Body of pancreas (tissue), 4 donors: ENCODE measurements around the gene HS1BP3. TPM values are rescaled to one million over a fixed set of nuclear protein-coding genes. Genes with fewer than 3 reads are reported as not detected.

ENCODE experiments used
- ATAC-seq: fragments of 150-250 bp; one replicate; pipeline ENCODE4 v1.9.1; 2016
- DNase-seq, 4 donors: peaks; one replicate each; pipeline ENCODE4 v3.0.0-alpha.2; 2019
- H3K27ac ChIP-seq, 4 donors: fragments of 200-600 bp; sonication (generic); 1 replicate in 3 of 4; 2 replicates in 1 of 4; pipeline versions ENCODE4 v1.5.1 to v1.6.1; 2016 to 2019; ENCODE audit warnings: mild to moderate bottlenecking in 1 of 4, mixed read lengths in 1 of 4, moderate library complexity in 1 of 4
- H3K27me3 ChIP-seq, 2 donors: fragments of 200-600 bp; sonication (generic); one replicate each; pipeline ENCODE4 v1.6.0; 2016; ENCODE audit warnings: mild to moderate bottlenecking in 1 of 2
- H3K36me3 ChIP-seq, 2 donors: fragments of 200-600 bp; sonication (generic); replicated peaks in 1 of 2; 2 replicates each; pipeline ENCODE4 v1.5.1; 2016; ENCODE audit warnings: low read depth in 2 of 2; ENCODE audit not compliant: insufficient read depth in 1 of 2
- H3K4me1 ChIP-seq: fragments of 200-600 bp; sonication (generic); one replicate; pipeline ENCODE4 v1.6.0; 2016
- H3K4me3 ChIP-seq, 2 donors: fragments of 200-600 bp; sonication (generic); 1 replicate in 1 of 2; 2 replicates in 1 of 2; pipeline ENCODE4 v1.5.1; 2016 to 2019
- H3K9me3 ChIP-seq, 3 donors: fragments of 200-600 bp; sonication (generic); 1 replicate in 2 of 3; 2 replicates in 1 of 3; pipeline ENCODE4 v1.5.1; 2016
- CTCF ChIP-seq, 7 experiments: fragments of 450-650 bp in 4 of 7; fragments of 200-600 bp in 3 of 7; sonication (generic) in 3 of 7; IDR thresholded peaks; one replicate each; pipeline ENCODE4 v1.5.1; 2016 to 2019; ENCODE audit warnings: antibody characterized with exemption in 7 of 7
- POLR2A ChIP-seq, 3 donors: fragments of 450-650 bp; IDR thresholded peaks; one replicate each; pipeline ENCODE4 v1.6.1; 2016; ENCODE audit warnings: antibody characterized with exemption in 3 of 3, mild to moderate bottlenecking in 2 of 3
- WGBS, 2 donors: methylation state at CpG; one replicate each; pipeline ENCODE4 v1.1.5; 2017; 5-methylcytosine and 5-hydroxymethylcytosine counted together
- intact Hi-C: fragments of 100-400 bp; cut with DNase I; formaldehyde crosslinking; loops from one replicate; pipeline ENCODE4 v1.15.1; 2023
- total RNA-seq, 2 donors: library from RNA; depleted of rRNA; stranded (reverse); fragments of >200 nt; gene quantifications; one replicate each; pipeline ENCODE4 v1.1.0, GENCODE V29; 2016

The HS1BP3 gene
- total RNA-seq, 2 donors from 2014 or later, result 21.1 to 23.1 TPM

GRCh38 chr2:20678780-20679179 lies 27.9 kb upstream of the HS1BP3 start:
- intact Hi-C loops, result no loop called here
- Histone ChIP-seq H3K27me3 (no peaks in the 10 kb centered on the region), H3K27ac (no peak overlapping the region), H3K4me3 (no peak overlapping the region), H3K9me3 (no peaks in the 10 kb centered on the region), H3K4me1 (peaks cover 10% of the 10 kb centered on the region), H3K36me3 (no peaks in the 10 kb centered on the region)
- 74 to 89% methylated on average over 2 of the region's 2 CpGs for WGBS, 2 donors
- TF ChIP-seq CTCF (IDR thresholded peaks at IDR 0.05) (no peak), POLR2A (IDR thresholded peaks at IDR 0.05) (no peak)
- DNase-seq, result no peak
- no peak for ATAC-seq

- ATAC-seq (no peak), DNase-seq (no peak)
- Histone ChIP-seq H3K27me3 (no peaks in the 10 kb centered on the region), H3K9me3 (no peaks in the 10 kb centered on the region), H3K27ac (no peak overlapping the region), H3K4me1 (peaks cover 10% of the 10 kb centered on the region), H3K4me3 (no peak overlapping the region), H3K36me3 (no peaks in the 10 kb centered on the region)
- 91 to 94% methylated on average over 1 of the region's 1 CpG for WGBS, 2 donors
- TF ChIP-seq POLR2A (IDR thresholded peaks at IDR 0.05) (no peak), CTCF (IDR thresholded peaks at IDR 0.05) (no peak)
- intact Hi-C loops, result no loop called here
These were observed 27.1 kb upstream of the HS1BP3 start for GRCh38 chr2:20678086-20678395.

GRCh38 chr2:20677301-20678085 lies 26.6 kb upstream of the HS1BP3 start:
- H3K36me3 ChIP-seq, result no peaks in the 10 kb centered on the region
- TF ChIP-seq CTCF (IDR thresholded peaks at IDR 0.05), result no peak
- no peak for TF ChIP-seq POLR2A (IDR thresholded peaks at IDR 0.05)
- no peak overlapping the region for H3K27ac ChIP-seq
- peaks cover 0 to under 1% of the 10 kb centered on the region in 2 donors for H3K27me3 ChIP-seq
- ATAC-seq (no peak), DNase-seq (no peak)
- 74 to 80% methylated on average over 15 of the region's 15 CpGs for WGBS, 2 donors
- H3K9me3 ChIP-seq, result no peaks in the 10 kb centered on the region
- peaks cover 10% of the 10 kb centered on the region for H3K4me1 ChIP-seq
- intact Hi-C loops, result no loop called here
- no peak overlapping the region for H3K4me3 ChIP-seq

GRCh38 chr2:20676353-20677215 lies 25.7 kb upstream of the HS1BP3 start:
- intact Hi-C loops, result no loop called here
- H3K4me1 ChIP-seq, result peaks cover 13% of the 10 kb centered on the region
- TF ChIP-seq POLR2A (IDR thresholded peaks at IDR 0.05) (no peak), CTCF (IDR thresholded peaks at IDR 0.05) (peak in 4 of 7 experiments; percentile 21 to 57 (median 46))
- H3K27ac ChIP-seq, result peak overlapping the region in 1 of 4 donors; percentile 17
- no peaks in the 10 kb centered on the region for H3K36me3 ChIP-seq
- H3K4me3 ChIP-seq, result no peak overlapping the region
- peaks cover 0 to 4% of the 10 kb centered on the region in 2 donors for H3K27me3 ChIP-seq
- DNase-seq (peak in 2 of 4 donors; percentile 53 to 67), ATAC-seq (peak; percentile 70)
- H3K9me3 ChIP-seq, result no peaks in the 10 kb centered on the region
- 73% methylated on average over 12 of the region's 12 CpGs for WGBS, 2 donors
